AML-193 (cell line): ENCODE measurements around the gene PRAMEF1.
"Not testable (repeated sequence)": the region's sequence is repeated elsewhere in the genome, so short reads cannot be mapped to it uniquely, and the experiment has no call there.

Experiments
- DNase-seq, 2 experiments: peaks; one replicate each; lab custom pipeline; 2025; lab: John Stamatoyannopoulos, UW

PRAMEF1 gene

GRCh38 chr1:12791097-12791496 is at the start of gene PRAMEF1:
PRAMEF1 (plus strand) TSS chr1:12791397; CDS start chr1:12793228, 1,831 bp downstream.
- not testable (repeated sequence) for DNase-seq

DNA sequence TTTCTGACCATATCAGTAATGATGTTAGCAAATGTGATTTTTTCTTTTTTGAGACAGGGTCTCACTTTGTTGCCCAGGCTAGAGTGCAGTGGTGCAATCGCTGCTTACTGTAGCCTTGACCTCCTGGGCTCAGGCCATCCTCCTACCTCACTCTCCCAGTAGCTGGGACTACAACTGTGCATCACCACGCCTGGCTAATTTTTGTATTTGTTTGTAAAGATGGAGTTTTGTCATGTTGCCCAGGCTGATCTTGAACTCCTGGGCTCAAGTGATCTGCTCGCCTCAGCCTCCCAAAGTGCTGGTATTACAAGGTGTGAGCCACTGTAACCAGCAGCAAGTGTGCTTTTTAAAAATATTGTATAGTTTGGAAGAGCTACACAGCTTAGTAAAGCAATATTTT is 49.3 kb upstream of the PRAMEF1 start:
- DNase-seq = no peak

DNA sequence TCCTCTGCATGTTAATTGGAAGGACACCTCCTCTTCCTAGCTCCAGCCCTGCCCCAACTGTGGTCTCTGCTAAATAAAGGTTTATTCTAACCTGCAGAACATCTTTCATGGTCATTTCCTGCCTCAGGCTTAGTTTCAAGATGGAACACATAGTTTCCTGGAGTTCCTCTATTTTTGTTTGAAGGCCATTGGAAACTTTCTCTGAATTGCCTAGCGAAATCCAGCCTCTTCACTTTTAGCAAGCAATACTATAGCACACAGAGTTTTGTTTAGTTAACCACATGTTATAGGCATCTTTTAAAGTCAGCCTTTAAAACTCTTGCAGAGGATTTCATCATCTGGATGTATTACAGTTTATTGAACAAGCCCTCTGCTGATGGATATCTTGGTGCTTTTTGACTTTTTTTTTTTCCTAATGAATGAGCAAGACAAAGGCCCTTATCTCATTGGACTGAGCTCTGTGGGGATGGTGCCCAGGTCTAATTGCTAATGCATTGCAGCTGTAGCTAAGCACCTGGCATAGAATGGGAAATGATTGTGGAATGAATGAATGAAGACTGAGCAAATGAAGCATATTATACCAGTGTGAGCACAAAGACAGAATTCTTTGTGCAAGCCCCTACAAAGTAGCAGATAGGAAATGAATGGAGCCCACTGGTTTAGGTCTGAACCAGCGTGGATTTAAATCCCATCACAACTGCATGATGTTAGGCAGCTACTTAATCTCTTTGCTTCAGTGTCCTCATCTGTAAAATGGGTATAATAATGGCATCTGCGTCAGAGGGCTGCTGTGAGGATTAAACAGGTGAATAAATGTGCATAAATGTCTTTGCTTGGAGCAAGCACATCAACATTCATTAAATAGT is 45.8 kb upstream of the PRAMEF1 start:
- DNase-seq = no peak

GRCh38 chr1:12745992-12746323 is 45.2 kb upstream of the PRAMEF1 start, which contains the start of gene CFAP107:
CFAP107 (plus strand) TSS chr1:12746200; CDS start chr1:12746431, 231 bp downstream.
- no peak for DNase-seq

DNA sequence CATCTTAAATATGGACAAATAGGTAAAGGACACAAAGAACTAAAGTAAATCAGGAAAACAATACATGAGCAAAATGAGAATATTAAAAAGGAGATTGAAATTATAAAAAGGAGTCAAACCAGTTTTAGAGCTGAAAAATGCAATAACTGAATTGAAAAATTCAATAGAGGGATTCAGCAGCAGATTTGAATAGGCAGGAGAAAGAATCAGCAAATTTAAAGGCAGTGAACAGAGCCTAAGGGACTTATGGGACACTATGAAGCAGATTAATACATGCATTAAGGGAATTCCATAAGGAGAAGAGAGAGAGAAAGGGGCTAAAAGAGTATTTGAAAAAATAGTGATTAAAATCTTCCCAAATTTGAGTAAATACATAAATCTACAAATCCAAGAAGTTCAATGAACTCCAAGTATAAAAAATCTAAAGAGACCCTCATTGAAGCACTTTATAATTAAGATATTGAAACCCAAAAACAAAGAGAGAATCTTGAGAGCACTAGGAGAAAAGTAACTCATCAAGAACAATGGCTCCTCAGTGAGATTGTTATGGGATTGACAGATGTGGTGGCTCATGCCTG is 42.3 kb upstream of the PRAMEF1 start:
- no peak for DNase-seq

DNA sequence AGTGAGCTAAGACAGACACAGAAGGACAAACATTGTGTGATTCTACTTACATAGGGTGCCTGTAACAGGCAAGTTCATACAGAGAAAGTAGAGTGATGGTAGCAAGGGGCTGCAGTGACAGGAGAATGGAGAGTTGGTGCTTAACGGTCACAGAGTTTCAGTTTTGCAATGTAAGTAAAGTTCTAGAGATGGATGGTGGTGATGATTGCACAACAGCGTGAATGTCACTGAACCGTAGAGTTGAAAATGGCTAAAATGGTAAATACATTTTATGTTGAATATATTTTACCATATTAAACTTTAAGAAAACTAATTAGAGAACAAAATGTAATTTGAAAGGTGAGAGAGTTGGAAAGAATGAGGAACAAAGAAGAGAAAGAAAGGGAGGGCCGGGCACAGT is 36.5 kb upstream of the PRAMEF1 start:
- DNase-seq = no peak

DNA sequence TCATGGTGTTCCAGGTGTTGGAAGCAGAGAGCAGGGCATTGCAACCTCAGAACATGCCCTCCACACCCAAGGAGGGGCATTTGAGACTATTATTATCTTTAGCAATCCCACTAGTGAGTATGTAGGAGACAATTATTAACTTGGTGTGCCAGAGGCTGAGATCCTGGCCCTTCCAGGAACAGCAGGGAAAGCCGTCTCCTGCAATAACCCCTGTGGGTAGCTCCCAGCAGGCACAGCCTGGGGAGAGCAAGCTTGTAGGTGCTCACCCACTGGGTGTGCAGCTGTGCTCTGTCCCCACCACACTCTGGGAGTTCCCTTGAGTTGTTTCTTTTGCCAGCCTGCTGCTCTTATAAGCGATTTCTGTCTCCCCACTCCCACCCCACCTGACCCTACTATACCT is 34.9 kb upstream of the PRAMEF1 start:
- no peak for DNase-seq

GRCh38 chr1:12756768-12757413 is 34.3 kb upstream of the PRAMEF1 start:
- no peak for DNase-seq

DNA sequence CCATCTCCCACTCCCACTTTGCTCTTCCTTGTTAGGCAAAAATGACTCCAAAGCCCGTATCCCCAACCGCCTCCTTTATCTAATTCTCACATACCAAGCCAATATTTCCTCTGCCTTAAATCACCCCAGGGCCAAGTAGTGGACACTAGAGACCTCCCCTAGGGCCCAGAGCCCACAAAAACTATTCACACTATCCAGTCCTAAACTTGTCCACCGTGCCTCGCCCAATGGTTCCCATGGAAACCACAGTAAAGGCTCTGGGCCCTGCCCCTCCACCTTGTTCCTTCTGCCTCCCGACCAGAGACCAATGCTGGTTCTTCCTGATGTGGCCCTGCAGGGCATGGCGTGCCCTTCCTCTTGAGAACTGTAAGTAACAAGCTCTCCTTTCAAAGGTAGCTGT is 33.4 kb upstream of the PRAMEF1 start:
- DNase-seq = no peak

- DNase-seq = no peak
Observed at GRCh38 chr1:12760256-12760795, 30.9 kb upstream of the PRAMEF1 start.

- DNase-seq = no peak
Observed at GRCh38 chr1:12761781-12762180, 29.4 kb upstream of the PRAMEF1 start.

GRCh38 chr1:12762766-12763165 is 28.4 kb upstream of the PRAMEF1 start:
- no peak for DNase-seq

GRCh38 chr1:12763479-12763878 is 27.7 kb upstream of the PRAMEF1 start:
- no peak for DNase-seq

DNA sequence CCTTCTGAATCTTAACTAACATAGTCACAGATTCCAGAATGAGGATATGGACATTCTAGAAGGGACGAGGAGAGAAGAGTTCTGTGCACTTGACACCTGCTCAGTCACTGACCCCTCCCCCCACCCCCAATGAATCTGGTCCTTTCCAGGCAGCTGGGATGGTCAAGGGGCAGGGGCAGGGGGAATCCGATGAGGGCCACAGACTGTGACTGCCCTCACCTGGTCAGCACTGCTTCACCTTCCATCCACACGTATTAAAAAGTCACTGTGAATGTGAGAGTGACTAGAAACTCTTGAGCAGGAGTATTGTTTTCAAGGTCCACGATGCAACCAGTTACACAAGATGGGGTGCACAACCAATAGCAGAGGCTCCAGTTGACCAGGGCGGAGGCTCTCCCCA is 27.2 kb upstream of the PRAMEF1 start:
- DNase-seq = no peak

- DNase-seq = no peak
Observed at GRCh38 chr1:12769031-12769430, 22.2 kb upstream of the PRAMEF1 start.

- DNase-seq = no peak
Observed at GRCh38 chr1:12769976-12770505, 21.2 kb upstream of the PRAMEF1 start.

DNA sequence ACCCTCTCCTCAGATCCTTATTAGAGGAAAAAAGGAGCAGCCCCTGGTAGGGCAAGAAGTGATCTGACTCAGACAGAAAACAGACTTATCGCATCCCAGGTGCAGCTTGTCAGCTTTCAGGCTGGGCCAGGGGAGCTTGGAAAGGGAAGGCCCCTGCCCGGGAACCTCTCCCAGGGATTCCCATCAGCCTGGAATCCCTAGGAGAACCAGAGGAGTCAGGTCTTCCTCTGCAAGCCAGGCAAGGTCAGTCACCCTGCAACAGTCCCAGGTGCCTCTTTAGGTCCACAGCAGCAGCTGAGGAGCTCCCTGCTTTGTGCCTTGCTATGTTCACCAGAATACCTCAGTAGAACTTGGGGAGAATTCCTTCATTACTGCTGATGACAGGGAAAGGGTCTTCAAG is 20.6 kb upstream of the PRAMEF1 start:
- DNase-seq = no peak

- no peak for DNase-seq
Observed at GRCh38 chr1:12771186-12771585, 20.0 kb upstream of the PRAMEF1 start.

DNA sequence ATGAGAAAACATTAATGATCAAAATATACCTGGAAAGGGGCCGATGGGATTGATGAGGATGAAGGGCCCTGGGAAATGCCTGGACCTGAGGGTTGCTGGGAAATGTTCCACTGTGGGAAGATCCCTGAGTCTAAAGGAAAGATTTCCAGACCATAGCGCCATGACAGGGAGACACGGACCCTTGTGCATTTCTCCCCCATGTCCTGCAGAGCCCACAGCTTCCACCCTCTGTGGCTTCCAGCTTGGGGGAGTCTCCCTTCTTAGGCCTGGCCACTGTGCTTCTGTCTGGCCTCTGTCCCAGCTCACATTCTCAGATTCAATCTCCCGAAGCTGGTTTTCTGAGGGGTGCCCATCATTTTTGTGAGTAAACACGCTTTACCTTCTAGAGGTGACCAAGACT is 18.7 kb upstream of the PRAMEF1 start:
- DNase-seq = no peak

GRCh38 chr1:12773438-12773837 is 17.8 kb upstream of the PRAMEF1 start, which contains the start of gene PRAMEF12:
PRAMEF12 (plus strand) TSS chr1:12773738; CDS start chr1:12774868, 1,130 bp downstream.
- no peak for DNase-seq

DNA sequence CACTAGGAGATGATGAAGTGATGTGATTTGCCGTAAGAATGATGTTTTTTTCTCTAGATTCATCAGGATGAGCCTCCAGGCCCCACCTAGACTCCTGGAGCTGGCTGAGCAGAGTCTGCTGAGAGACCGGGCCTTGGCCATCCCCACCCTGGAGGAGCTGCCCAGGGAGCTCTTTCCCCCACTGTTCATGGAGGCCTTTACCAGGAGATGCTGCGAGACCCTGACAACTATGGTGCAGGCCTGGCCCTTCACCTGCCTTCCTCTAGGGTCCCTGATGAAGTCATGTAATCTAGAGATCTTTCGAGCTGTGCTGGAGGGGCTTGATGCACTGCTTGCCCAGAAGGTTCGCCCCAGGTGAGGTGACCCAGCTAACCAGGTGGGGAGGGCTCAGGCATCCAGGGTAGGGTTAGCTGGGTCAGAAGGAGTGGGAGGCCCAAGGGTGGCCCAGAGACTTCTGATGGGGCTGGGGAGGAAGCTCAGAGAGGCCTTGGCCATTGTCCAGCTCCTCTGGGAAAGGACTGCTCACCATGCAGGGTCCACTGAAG is 16.3 kb upstream of the PRAMEF1 start:
- DNase-seq = no peak

DNA sequence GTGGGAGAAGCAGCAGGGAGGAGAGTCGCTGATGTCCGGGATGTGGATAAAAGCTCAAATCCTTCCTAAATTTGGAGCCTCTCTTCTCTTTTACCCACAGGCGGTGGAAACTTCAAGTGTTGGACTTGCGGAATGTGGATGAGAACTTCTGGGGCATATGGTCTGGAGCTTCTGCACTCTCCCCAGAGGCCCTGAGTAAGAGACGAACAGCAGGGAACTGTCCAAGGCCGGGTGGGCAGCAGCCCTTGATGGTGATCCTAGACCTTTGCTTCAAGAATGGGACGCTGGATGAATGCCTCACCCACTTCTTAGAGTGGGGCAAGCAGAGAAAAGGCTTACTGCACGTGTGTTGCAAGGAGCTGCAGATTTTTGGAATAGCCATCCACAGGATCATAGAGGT is 15.8 kb upstream of the PRAMEF1 start:
- DNase-seq = no peak
